Measurements from ENCODE around the gene SMAD6.
A peak's percentile ranks its signal among the peaks of the same experiment; 100 is the strongest.

Gene SMAD6

GRCh38 chr15:66658044-66658443 lies 44.0 kb upstream of the SMAD6 start (continued):
- TF ChIP-seq ZNF704 (tag by site-specific recombination; IDR thresholded peaks at IDR 0.05) (no peak), PRDM1 (tag by site-specific recombination; IDR thresholded peaks at IDR 0.05) (no peak)

- TF ChIP-seq ZBTB10 (tag by site-specific recombination; IDR thresholded peaks at IDR 0.05) (peak; percentile 36; the same call in 1 of the 2 replicates), KLF8 (tag by site-specific recombination; IDR thresholded peaks at IDR 0.05) (no peak), ZBTB1 (tag by site-specific recombination; IDR thresholded peaks at IDR 0.05) (no peak), ZNF311 (tag by site-specific recombination; IDR thresholded peaks at IDR 0.05; ENCODE audit: borderline replicate concordance) (no peak; the same call in 1 of the 2 replicates), ZNF514 (tag by site-specific recombination; IDR thresholded peaks at IDR 0.05) (no peak), ZNF518A (tag by site-specific recombination; conservative IDR thresholded peaks at IDR 0.05; ENCODE audit: low read depth) (no peak), ZNF488 (tag by site-specific recombination; IDR thresholded peaks at IDR 0.05) (no peak), ZFHX2 (tag by site-specific recombination; conservative IDR thresholded peaks at IDR 0.05) (peak; percentile 55), ZNF501 (tag by site-specific recombination; IDR thresholded peaks at IDR 0.05) (no peak), ZNF600 (tag by site-specific recombination; IDR thresholded peaks at IDR 0.05) (peak; percentile 44; the same call in 1 of the 2 replicates), EGR2 (tag by site-specific recombination; IDR thresholded peaks at IDR 0.05; ENCODE audit: low read depth) (0 out of 2 replicates have a peak, but pooled peaks have one; percentile 44), ZIC2 (tag by site-specific recombination; IDR thresholded peaks at IDR 0.05) (no peak), SP7 (tag by site-specific recombination; IDR thresholded peaks at IDR 0.05) (no peak), ZNF169 (tag by site-specific recombination; IDR thresholded peaks at IDR 0.05) (no peak), ZNF391 (tag by site-specific recombination; IDR thresholded peaks at IDR 0.05; ENCODE audit: borderline replicate concordance, low read depth) (no peak), ZNF544 (tag by site-specific recombination; IDR thresholded peaks at IDR 0.05) (no peak), ZNF18 (tag by site-specific recombination; IDR thresholded peaks at IDR 0.05) (0 out of 2 replicates have a peak, but pooled peaks have one; percentile 67), ZSCAN4 (tag by site-specific recombination; IDR thresholded peaks at IDR 0.05) (peak; percentile 85), ZNF248 (tag by site-specific recombination; IDR thresholded peaks at IDR 0.05) (no peak)
- ChIA-PET POLR2A (no interaction called here), CTCF (interaction anchor here (0.7 kb wide), 1 partner anchor 19 kb away, joined by 3 read pairs; no protein-coding TSS in a partner anchor)
- Histone ChIP-seq H3K4me3 (ENCODE audit: low read depth, low read length) (no peak overlapping the region), H3K4me1 (ENCODE audit: control insufficient read depth, insufficient read depth, low read length) (no peaks in the 10 kb centered on the region), H3K36me3 (ENCODE audit: control insufficient read depth in 2 of 2, insufficient read depth in 1 of 2, low read length in 2 of 2) (no peaks in the 10 kb centered on the region), H3K9me3 (ENCODE audit: control insufficient read depth, insufficient read depth, low read depth, low read length) (no peaks in the 10 kb centered on the region), H3K27ac (ENCODE audit: extremely low read depth, low read depth, low read length) (no peak overlapping the region)
Observed at GRCh38 chr15:66658855-66659254, 43.2 kb upstream of the SMAD6 start.
